Measurements from ENCODE around the gene OTOS.

Gene OTOS

GRCh38 chr2:240153418-240153817 is 13.0 kb upstream of the OTOS start:
- DNase-seq (ENCODE audit: low read depth, low spot score), result no peak

GRCh38 chr2:240151477-240152031 is 11.1 kb upstream of the OTOS start:
- no peak for DNase-seq (ENCODE audit: low read depth, low spot score)

- DNase-seq (ENCODE audit: low read depth, low spot score), result no peak
These were observed 9.7 kb upstream of the OTOS start for GRCh38 chr2:240149943-240150784.

GRCh38 chr2:240147911-240148587 is 7.6 kb upstream of the OTOS start:
- no peak for DNase-seq (ENCODE audit: low read depth, low spot score)

GRCh38 chr2:240147382-240147781 is 6.9 kb upstream of the OTOS start:
- no peak for DNase-seq (ENCODE audit: low read depth, low spot score)

DNA sequence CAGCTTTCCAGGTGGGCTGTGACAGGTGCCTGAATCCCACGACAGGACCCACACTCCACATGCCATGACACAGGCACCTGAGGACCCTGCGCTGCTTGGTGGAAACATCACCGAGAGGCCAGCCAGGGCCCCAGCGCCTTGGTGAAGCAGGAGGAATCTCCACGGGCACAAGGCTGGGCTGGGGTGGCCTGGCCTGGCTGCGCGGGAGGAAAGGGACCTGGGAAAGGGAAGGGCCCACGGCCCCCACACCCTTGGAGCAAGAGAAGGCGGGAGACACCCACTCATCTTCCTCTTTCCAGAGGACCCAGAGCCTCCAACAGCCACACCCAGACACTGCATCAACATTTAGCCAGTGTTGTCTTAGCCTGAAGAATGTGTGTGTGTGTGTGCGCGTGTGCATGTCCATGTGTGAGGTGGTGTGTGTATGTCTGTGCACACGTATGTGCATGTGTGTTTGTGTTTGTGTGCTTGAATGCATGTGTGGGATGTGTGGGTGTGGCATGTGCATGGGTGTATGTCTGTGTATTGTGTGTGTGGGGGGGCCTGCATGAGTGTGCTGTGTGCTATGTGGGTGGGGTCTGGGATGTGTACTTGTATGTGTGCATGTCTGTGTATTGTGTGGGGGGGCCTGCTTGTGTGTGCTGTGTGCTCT is 6.3 kb upstream of the OTOS start:
- no peak for DNase-seq (ENCODE audit: low read depth, low spot score)

- no peak for DNase-seq (ENCODE audit: low read depth, low spot score)
These were observed 5.7 kb upstream of the OTOS start for GRCh38 chr2:240146141-240146561.

DNA sequence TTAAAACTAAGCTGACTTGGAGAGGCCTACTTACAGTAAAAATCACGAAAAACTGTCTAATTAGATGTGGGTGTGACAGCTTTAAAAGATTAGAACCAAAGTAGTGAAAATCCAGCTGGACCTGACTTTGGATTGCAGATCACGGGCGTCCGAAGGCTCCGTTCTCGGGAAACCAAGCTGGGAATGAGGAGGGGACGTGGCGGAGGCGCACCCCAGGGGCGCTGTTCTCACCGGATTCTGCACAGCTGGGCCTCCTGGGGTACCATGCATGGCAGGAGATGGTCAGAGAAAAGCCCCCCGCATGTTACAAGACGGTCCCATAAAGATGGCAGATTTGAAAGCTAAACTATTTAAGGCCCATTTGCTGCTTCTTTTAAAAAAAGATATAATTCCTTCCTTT is 5.0 kb upstream of the OTOS start:
- DNase-seq (ENCODE audit: low read depth, low spot score), result no peak

- no peak for DNase-seq (ENCODE audit: low read depth, low spot score)
These were observed 4.3 kb upstream of the OTOS start for GRCh38 chr2:240144649-240145261.

GRCh38 chr2:240143801-240144648 is 3.6 kb upstream of the OTOS start:
- DNase-seq (ENCODE audit: low read depth, low spot score), result no peak

DNA sequence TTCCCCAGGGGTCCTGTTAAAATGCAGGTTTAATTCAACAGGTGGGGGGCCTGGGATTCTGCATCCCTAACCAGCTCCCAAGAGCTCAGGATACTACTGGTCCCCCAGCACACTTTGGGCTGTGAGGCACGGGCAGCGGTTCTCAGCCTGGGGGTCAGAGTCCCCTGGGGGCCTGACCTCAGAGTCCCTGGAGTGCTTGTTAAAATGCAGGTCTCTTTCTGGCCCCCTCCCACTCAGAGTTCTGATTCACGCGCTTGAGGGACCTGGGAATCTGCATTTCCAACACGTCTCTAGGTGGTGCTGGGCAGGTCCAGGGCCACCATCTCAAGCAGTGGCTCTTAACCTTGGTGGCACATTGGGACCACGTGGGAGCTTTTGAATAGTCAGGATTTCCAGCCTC is 2.8 kb upstream of the OTOS start:
- DNase-seq (ENCODE audit: low read depth, low spot score), result no peak

GRCh38 chr2:240142859-240143258 is 2.4 kb upstream of the OTOS start:
- DNase-seq (ENCODE audit: low read depth, low spot score), result no peak

- no peak for DNase-seq (ENCODE audit: low read depth, low spot score)
These were observed 1.9 kb upstream of the OTOS start for GRCh38 chr2:240142256-240142775.

DNA sequence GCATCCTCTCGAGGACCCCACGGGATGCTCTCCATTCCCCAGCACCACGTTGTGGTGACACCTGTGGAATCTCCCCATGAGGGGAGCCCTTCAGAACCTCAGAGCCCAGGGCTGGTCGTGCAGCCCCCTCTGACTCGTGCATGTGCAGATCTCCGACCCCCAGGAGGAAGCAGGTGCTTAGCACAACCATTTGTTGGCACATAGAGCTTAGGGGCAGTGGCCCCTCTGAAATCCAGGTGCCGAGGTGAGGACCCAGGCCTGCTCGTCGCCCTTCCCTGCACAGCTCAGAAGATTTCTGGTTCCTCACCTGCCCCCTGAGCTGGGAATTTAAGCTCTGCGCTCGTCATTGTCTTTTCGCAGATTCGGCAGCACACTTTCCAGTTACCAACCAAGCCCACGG is 1.3 kb upstream of the OTOS start:
- no peak for DNase-seq (ENCODE audit: low read depth, low spot score)

DNA sequence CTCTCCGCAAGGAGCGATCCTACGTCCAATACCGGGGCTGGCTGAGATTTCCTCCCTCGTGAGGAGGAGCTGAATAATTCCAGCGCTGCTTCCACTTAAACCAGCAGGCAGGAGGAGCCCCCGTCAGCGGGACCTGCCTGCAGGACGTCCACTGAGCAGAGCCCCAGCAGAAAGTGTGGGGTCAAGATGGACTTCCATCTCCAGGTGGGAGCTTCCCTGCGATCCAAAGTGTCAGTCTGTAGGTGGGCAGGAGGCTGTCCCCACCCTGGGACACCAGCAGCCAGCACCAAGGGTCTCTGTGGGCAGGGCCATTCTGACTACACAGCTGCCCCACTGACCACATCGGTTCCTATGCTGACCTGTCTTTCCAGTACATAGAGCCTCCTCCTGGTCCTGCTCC is 462 bp upstream of the OTOS start:
- DNase-seq (ENCODE audit: low read depth, low spot score), result no peak

GRCh38 chr2:240139666-240140393 is 628 bp downstream of the OTOS start:
- no peak for DNase-seq (ENCODE audit: low read depth, low spot score)

- DNase-seq (ENCODE audit: low read depth, low spot score), result no peak
These were observed 1.4 kb downstream of the OTOS start for GRCh38 chr2:240139011-240139441.

GRCh38 chr2:240138254-240138984 is 2.0 kb downstream of the OTOS start:
- no peak for DNase-seq (ENCODE audit: low read depth, low spot score)

DNA sequence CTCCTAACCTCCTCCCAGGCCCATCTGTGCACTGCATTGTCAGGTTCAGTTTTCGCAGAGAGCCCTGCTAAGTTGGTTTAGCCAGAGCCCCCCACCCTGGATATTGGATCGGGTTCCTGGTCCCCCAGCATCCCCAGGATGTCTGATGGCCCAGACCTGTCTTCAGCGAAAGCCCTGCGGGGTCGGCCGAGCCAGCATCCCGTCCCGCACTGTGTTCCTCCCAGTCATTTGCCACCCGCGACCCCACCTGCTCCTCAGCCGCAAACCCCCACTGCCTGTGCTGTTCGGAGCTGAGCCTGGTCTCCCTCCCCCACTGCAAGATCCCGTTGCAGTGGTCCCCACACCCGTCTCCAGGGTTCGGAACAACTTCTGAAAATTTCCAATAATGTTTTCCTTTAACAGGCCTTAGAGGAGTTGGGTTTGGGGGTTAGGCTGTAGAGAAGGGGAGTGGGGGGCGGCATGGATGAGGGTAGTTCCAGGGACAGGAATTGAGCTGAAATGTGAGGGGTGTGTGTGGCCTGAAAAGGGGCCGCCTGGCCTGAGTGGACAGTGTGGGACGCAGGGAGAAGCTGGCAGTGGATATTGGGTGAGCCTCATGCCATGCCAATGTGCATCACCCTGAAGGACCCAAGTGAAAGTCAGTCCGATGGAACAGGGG is 2.7 kb downstream of the OTOS start:
- DNase-seq (ENCODE audit: low read depth, low spot score), result no peak
